GM12891 (cell line): ENCODE results near the gene NOX5.

Experiments used
- POLR2A ChIP-seq: IDR thresholded peaks from 2 replicates; pipeline ENCODE4 v1.6.1; 2011; ENCODE audit warnings: low read depth, low read length, control low read depth
- POLR2AphosphoS5 ChIP-seq: IDR thresholded peaks from 2 replicates; pipeline ENCODE4 v1.6.1; 2011; ENCODE audit warnings: low read depth, low read length, control low read depth
- SPI1 ChIP-seq: IDR thresholded peaks from 2 replicates; pipeline ENCODE4 v1.6.1; 2011; ENCODE audit warnings: low read depth, low read length, control low read depth
- TAF1 ChIP-seq: IDR thresholded peaks from 2 replicates; pipeline ENCODE4 v1.6.1; 2011; ENCODE audit warnings: low read depth, low read length, control low read depth

DNA sequence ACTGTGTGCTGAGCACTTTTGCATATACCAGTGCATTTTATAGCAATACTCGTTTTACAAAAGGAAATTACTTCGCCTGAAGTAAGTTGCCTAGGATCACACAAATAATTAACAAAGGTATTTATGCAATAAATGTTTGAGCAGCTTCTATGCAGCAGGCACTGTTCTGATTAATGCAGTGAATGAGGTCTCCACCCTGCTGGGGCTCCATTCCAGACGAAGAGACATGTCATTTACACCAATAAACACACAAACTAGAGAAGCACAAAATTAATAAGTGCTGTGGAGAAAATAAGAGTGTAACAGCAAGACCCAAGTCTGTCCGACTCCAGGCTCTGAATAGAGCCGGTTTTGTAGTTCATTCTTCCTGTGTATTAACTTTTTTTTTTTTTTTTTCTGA, 17.5 kb downstream of the NOX5 start:
- TF ChIP-seq POLR2AphosphoS5: no peak
- no peak for TF ChIP-seq POLR2A
- TF ChIP-seq SPI1: no peak
- no peak for TF ChIP-seq TAF1
